Measurements from ENCODE around the gene ECI1.
"Not testable (repeated sequence)": the region's sequence is repeated elsewhere in the genome, so short reads cannot be mapped to it uniquely, and the experiment has no call there.

ECI1 gene

DNA sequence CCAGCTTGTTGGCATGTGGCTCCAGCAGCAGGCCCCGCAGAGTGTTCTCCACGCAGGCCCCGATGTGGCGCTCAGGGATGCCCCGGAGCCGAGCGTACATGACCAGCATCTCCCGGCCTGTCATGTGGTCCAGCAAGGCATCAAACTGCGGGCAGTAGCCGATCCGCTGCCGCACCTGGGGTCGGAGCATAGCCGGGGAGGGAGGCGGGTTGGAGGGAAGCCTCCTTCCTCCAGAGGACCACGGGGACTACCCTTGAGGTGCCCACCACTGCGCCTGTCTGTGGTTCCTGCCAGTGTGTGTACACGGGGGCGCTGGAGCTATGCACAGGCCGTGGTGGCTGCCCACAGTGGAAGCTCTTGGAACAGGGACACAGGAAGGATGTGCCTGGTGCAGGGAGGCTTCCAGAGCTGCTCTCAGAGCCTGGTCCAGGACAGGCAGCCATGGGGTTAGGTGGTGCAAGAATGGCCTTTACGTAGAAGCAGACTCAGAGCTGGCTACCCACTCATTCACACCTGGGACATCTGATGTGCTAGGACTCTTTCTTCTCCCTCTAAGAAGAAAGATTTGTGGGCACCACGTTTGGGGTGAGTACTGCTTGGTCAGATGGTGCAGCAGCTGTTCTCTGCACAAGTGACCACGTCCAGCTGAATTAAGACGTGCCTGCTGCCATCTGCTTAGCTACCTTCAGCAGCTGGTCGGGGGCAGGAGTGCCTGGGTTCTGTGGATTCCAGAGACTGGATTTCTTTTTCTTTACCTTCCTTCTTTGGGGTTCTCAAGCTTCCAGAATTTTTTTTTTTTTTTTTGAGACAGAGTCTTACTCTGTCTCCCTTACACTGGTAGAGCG lies 27.8 kb upstream of the ECI1 start:
- DNase-seq (ENCODE audit: low read depth): no peak

GRCh38 chr16:2278272-2278608 lies 26.9 kb upstream of the ECI1 start:
- no peak for DNase-seq (ENCODE audit: low read depth)

DNA sequence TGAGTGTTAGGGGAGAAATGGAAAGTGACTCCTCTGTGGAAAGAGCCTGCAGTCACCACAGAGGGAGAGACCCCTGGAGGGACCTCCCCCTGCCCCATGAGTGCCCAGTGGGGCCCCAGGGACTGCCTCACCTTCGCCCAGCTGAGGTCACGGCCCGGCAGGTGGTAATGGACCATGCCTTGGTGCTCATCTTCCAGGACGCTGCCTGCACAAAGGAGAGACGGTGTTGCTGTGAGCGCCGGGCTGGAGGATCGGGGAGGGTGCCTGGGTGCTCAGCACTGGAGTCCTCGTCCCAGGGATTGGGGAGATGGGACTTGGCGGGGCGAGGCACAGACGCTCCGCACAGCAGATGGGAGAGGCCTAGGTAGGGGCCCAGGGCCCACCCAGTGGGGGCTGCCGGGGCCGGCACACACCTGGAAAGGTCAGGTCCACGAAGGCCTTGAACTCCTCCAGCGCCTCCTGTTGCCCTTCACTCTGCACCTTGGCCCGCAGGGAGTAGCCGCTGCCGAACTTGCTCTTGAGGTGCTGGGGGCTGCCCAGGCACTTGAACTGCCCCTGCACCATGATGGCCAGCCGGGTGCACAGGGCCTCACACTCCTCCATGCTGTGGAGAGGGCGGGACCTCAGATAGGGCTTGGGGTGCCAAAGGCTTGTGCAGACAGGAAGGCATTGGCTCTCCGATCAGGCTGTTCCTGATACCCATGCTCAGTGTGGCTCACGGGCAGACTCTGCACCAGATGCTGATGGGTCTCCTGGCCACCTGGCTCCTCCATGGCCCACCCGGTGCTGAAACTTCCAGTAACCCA lies 26.3 kb upstream of the ECI1 start:
- DNase-seq (ENCODE audit: low read depth): no peak

DNA sequence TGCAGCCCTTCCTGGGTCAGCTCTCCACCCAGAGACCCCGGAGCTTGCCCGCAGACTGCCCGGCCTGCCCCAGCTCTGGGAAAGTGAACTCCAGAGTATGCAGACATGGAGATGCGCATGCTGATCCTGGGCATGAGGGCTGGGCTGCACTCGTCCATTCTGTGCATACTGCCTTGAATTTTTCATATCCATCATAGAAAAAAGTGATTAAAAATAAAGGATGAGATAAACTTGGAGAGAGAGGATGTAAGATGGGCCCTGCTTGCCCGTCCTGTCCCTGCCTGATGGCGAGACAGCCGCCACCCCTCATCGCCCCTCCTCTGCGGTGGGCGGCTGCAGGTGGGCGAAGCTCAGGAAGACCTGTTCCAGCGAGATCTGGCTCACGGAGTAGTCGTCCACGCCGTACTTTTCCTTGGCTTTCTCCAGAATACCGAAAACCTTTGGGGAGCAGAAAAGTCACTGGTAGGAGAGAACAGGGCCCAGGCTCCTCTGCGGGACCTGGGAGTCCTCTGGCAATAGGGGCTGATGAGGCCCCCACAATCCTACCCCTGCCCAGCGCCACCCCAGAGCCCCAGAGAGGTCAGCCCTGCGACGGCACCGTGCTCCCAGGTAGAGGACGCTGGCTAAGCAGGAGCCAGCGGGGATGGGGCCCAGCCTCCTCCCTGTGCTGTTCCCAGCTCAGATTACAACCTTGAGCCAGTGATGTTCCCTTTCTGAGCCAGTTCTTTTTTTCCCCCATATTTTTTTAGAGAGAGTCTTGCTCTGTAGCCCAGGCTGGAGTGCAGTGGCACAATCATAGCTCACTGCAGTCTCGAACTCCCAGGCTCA lies 25.2 kb upstream of the ECI1 start:
- DNase-seq (ENCODE audit: low read depth): no peak

DNA sequence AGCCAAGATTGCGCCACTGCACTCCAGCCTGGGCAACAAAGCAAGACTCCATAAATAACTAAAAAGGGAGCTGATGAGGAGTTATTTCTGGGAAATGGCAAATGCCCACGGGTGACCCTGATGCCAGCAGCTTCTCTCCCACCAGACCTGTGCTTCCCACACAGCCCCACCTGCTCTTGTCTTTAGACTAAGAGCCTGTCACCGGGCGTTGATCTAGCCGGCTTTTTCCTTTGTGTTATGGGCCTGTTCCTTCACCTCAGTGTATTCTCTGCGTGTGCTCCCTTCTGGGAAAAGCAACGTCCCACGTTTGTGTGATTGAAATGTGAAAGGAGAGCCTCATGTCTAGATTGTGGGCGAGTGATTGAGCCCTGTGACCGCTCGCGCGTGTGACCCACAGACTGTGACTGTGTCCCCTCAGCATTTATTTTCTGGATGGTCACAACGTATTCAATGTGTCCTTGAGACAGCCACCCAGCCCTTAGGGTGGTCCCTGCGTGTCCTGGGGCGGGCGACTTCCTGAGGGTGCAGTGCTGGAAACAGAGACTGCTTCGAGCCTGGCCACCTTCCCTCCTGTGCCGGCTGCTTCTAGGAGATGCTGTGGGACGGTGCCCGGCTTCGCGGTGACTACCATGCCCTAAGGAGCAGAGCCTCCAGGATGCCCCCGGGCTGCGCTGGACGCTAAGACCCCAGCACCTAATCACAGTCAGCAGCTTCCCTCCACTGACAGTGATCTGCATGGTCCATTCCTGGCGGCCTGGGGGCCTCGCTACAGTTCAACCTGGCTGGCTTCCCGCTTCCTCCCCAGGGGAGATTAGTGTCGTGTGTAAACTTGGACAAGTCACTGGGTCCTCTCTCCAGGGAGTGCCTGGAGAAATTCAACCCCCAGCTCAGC lies 24.3 kb upstream of the ECI1 start:
- no peak for DNase-seq (ENCODE audit: low read depth)

GRCh38 chr16:2273931-2274330 lies 22.5 kb upstream of the ECI1 start:
- no peak for DNase-seq (ENCODE audit: low read depth)

- no peak for DNase-seq (ENCODE audit: low read depth)
These were observed 22.1 kb upstream of the ECI1 start for GRCh38 chr16:2273484-2273883.

DNA sequence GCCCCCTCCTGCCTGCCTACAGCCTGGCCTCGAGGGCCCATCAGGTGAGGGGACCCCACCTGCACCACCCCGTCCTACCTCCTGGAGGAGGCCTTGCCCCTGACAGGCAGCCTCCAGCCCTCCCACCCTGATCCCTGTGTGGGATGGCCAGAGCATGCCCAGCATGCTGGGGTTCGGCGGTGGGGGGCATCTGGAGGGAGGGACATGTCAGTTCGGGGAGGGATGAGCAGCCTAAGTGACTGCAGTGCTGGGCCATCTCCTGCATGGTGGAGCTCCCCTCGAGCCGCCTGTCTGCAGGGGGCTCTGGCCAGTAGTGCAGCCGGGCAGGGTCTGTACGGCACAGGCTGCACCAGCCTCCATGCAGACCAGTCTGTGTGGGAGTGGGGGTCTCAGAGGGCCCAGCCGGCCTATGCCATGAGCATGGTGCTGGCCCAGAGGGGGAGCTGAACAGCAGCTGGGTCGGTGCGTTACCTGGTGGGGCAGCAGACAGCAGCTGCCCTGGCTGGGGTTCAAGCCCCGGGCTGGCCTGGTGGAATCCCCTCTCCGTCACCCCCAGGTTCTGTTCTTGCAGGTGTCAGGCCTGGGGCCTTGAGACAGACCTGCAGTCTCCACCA lies 20.6 kb upstream of the ECI1 start:
- DNase-seq (ENCODE audit: low read depth): no peak

DNA sequence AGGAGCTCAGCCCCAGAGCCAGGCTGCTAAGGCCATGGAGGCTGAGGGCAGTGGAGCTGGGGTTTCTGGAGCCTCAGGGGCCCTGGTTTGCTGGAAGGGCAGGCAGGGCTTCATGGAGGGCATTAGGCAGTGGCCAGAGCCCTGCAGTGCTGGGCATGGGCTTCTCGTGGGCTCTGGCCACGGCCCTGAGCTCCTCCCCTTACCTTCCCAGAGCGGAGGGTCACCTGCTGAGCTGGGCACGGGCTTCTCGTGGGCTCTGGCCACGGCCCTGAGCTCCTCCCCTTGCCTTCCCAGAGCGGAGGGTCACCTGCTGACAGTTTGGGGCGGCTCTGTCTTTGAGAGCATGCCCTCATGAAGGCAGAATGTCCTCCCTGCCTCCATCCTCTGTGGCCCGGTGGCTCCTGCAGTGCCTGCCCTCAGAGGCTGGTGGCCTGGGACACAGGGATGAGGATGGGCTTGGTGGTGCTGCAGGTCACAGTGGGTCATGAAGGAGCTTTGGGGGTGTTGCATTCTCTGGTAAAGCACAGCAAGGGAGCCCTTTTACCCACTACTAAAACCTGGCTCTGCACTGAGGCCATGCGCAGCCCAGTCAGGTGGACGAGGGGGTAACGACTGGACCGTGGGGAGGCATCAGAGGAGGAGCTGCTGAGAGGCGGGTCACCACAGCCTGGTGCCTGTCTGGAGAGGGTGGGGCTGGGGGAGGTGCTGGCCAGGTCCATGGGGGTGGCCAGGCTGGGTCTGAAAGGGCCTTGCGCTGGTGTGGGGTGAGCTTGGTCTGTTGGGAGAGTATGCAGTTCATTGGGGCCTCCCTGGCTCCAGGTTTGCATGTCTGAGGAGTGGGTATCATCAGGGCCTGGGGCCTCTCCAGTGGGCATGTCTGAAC lies 19.4 kb upstream of the ECI1 start:
- DNase-seq (ENCODE audit: low read depth): no peak

GRCh38 chr16:2270070-2270462 lies 18.7 kb upstream of the ECI1 start:
- DNase-seq (ENCODE audit: low read depth): no peak

DNA sequence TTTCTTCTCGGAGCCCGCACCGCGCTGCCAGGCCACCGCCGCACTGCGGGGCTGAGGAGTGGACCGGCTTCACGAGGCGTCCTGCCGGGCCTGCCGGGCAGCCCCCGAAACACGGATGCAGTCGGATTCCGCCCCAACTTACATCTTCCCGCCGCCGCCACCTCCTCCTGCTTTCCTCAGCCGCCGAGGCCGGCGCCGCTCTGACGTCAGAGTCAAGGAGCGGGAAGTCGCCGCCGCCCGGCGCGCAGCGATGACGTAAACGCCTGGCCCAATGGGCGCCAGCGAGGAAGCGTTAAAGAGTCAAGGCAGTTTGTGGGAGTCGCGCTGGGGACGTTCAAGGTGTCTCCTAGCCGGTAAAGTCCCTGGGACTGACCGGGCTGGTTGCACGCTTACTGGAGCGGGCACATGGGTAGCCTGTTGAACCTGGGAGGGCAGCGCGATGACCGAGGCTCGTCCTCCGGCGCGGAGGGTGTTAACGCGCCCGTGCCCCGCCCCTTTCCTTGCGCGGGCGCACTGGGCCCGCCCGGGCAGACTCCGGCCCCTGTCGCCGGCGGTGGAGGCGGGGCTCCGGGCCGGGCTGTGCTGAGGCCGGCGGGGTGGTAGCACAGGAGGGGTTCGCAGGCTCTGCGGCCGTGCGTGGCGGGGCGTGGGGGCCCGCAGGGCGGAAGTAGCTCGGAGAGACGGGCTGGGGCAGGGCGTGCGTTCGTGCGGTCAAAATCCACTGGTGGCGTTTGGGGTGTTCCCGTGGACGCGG lies 16.7 kb upstream of the ECI1 start, which contains the start of gene RNPS1:
RNPS1 (minus strand) TSS at position 214 of the 754 bp plus-strand sequence. CDS start 3,483 bp downstream, outside the sequence.
- DNase-seq (ENCODE audit: low read depth): peak; percentile 94

DNA sequence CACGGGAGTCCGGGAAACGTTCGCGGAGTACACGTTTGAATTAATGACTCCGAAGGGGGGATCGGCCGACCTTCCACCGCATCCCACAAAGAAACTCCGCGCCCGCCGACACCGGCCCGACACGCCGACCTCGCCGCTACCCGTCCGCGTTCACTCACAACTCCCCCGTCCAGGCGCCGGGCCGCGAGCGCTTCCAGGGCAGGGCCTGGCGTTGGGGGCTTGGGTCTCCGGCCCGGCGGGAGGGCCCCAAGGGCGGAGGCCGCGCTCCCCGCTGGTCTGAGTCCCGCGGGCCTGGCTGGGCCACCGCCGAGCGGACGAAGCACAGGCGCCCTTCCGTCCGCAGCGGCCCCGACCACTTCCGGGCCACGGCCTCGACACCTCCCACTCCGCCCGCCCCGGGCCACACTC lies 16.1 kb upstream of the ECI1 start:
- DNase-seq (ENCODE audit: low read depth): not testable (repeated sequence)

GRCh38 chr16:2266887-2267286 lies 15.5 kb upstream of the ECI1 start:
- not testable (repeated sequence) for DNase-seq (ENCODE audit: low read depth)

DNA sequence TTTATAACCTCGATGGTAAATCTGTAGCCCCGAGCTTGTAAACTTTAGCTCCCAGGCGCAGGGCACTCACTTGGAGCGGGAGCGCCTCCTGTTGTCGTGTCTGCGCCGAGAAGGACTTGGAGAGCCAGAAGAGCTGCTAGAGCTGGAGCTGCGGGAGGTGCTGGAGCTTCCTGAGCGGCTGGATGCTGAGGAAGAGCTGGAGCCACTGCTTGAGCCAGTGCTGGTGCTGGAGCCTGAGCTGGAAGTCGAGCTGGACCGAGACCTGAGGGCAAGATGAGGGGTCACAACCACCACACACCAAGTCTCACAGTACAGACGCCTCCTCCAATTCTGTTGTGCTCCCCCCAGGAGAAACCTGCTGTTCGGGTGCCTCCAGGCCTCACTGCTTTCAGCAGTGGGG lies 11.6 kb upstream of the ECI1 start:
- not testable (repeated sequence) for DNase-seq (ENCODE audit: low read depth)

GRCh38 chr16:2260250-2260649 lies 8.9 kb upstream of the ECI1 start:
- DNase-seq (ENCODE audit: low read depth): no peak

DNA sequence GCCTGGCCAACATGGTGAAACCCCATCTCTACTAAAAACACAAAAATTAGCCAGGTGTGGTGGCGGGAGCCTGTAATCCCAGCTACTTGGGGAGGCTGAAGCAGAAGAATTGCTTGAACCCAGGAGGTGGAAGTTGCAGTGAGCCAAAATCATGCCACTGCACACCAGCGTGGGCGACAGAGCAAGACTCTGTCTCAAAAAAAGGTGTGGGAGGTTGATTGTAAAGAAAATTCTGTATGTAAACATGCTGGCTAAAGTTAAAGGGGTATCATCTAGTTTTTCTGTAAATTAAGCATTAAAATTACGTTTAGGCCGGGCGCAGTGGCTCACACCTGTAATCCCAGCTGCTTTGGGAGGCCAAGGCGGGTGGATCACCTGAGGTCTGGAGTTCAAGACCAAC lies 7.1 kb upstream of the ECI1 start:
- not testable (repeated sequence) for DNase-seq (ENCODE audit: low read depth)

- no peak for DNase-seq (ENCODE audit: low read depth)
These were observed 6.3 kb upstream of the ECI1 start for GRCh38 chr16:2257726-2258125.

GRCh38 chr16:2256531-2257140 lies 5.2 kb upstream of the ECI1 start:
- DNase-seq (ENCODE audit: low read depth): no peak

GRCh38 chr16:2253293-2253692 lies 1.9 kb upstream of the ECI1 start:
- no peak for DNase-seq (ENCODE audit: low read depth)

Measured in activated T-helper 1 cell treated with Interleukin-2 at 50 U/mL for 16 hours (primary cell).